Stomach (tissue), 9 donors: ENCODE measurements around the gene KCNQ1. TPM values are rescaled to one million over a fixed set of nuclear protein-coding genes. Genes with fewer than 3 reads are reported as not detected.

Source experiments
- DNase-seq, 2 donors: peaks; one replicate each; pipeline versions ENCODE4 v3.0.0 to v3.0.0-alpha.2; 2013 to 2019
- H3K27ac ChIP-seq, 5 donors: fragments of 200-600 bp in 4 of 5; sonication (generic) in 4 of 5; one replicate each; pipeline ENCODE4 v1.5.1; 2013 to 2019; ENCODE audit warnings: mild to moderate bottlenecking in 1 of 5, moderate library complexity in 1 of 5
- H3K27me3 ChIP-seq, 3 donors: fragments of 200-600 bp; sonication (generic); one replicate each; pipeline ENCODE4 v1.5.1; 2017 to 2019; ENCODE audit warnings: mixed run types in 1 of 3
- H3K36me3 ChIP-seq, 4 donors: fragments of 200-600 bp; sonication (generic); 1 replicate in 3 of 4; 2 replicates in 1 of 4; pipeline ENCODE4 v1.5.1; 2016 to 2019
- H3K4me1 ChIP-seq, 4 donors: fragments of 200-600 bp; sonication (generic); one replicate each; pipeline ENCODE4 v1.5.1; 2016 to 2019
- H3K4me3 ChIP-seq, 4 donors: fragments of 200-600 bp; sonication (generic) in 3 of 4; one replicate each; pipeline ENCODE4 v1.5.1; 2016 to 2019; ENCODE audit warnings: mild to moderate bottlenecking in 1 of 4
- H3K9me3 ChIP-seq, 4 donors: fragments of 200-600 bp; sonication (generic); one replicate each; pipeline ENCODE4 v1.5.1; 2016 to 2019
- CTCF ChIP-seq, 7 experiments: fragments of 450-650 bp in 4 of 7; fragments of 200-600 bp in 3 of 7; sonication (generic) in 3 of 7; IDR thresholded peaks; one replicate each; pipeline ENCODE4 v1.5.1; 2016 to 2019; ENCODE audit warnings: antibody characterized with exemption in 7 of 7, control low read depth in 2 of 7, mild to moderate bottlenecking in 1 of 7
- EP300 ChIP-seq: sonication (generic); formaldehyde crosslinking; IDR thresholded peaks from one replicate; pipeline ENCODE4 v1.6.1; 2017; ENCODE audit warnings: antibody characterized with exemption
- POLR2A ChIP-seq, 4 donors: fragments of 450-650 bp; IDR thresholded peaks; one replicate each; pipeline ENCODE4 v1.6.1; 2016; ENCODE audit warnings: antibody characterized with exemption in 4 of 4, control low read depth in 2 of 4, mild to moderate bottlenecking in 1 of 4, moderate library complexity in 1 of 4
- POLR2AphosphoS5 ChIP-seq, 3 donors: sonication (generic); formaldehyde crosslinking; IDR thresholded peaks; one replicate each; pipeline ENCODE4 v1.6.1; 2016; ENCODE audit warnings: antibody characterized with exemption in 3 of 3
- WGBS, 5 donors: extraction: QIAGEN DNeasy Blood & Tissue Kit in 3 of 5; methylation state at CpG; one replicate each; pipeline versions ENCODE4 v1.1.5 to v1.1.7; 2013 to 2018; 5-methylcytosine and 5-hydroxymethylcytosine counted together
- intact Hi-C: fragments of 100-400 bp; cut with DNase I; formaldehyde crosslinking; loops from one replicate; pipeline ENCODE4 v1.15.1; 2023; ENCODE audit warnings: low total_unique reads
- polyA plus RNA-seq, 3 donors: library from polyadenylated mRNA; stranded (reverse); fragments of 200-250 nt; gene quantifications; one replicate each; pipeline ENCODE4 v1.2.3, GENCODE V29; 2013
- total RNA-seq, 5 donors: library from RNA; depleted of rRNA; stranded (reverse); fragments of >200 nt; gene quantifications; one replicate each; pipeline versions ENCODE4 v1.1.0 to v1.2.3, GENCODE V29; 2014 to 2016
- donor health status: healthy with polysubstance abuse.
- donor health status: Bipolar disorder and iron deficiency.
- donor health status: healthy.

Gene KCNQ1
- total and polyA plus RNA-seq, 8 donors: 12.1 to 155 (median 49.0) TPM

- Histone ChIP-seq H3K4me3 (no peak overlapping the region), H3K9me3 (no peaks in the 10 kb centered on the region), H3K27me3 (peaks cover 0 to 50% (median 20%) of the 10 kb centered on the region in 3 donors), H3K4me1 (peaks cover 11 to 17% (median 15%) of the 10 kb centered on the region in 4 donors), H3K36me3 (no peaks in the 10 kb centered on the region), H3K27ac (no peak overlapping the region)
- intact Hi-C loops: no loop called here
- DNase-seq: peak; percentile 51 to 80
- TF ChIP-seq EP300: no peak
- TF ChIP-seq CTCF (IDR thresholded peaks at IDR 0.05): no peak
- no peak for TF ChIP-seq POLR2AphosphoS5 (IDR thresholded peaks at IDR 0.05)
- TF ChIP-seq POLR2A (IDR thresholded peaks at IDR 0.05): no peak
- WGBS, 5 donors: 45 to 65% (median 55%) methylated on average over 6 to 7 of the region's 7 CpGs
Measured at GRCh38 chr11:2860636-2861035, 415.8 kb downstream of the KCNQ1 start.

GRCh38 chr11:2862395-2863275 lies 417.8 kb downstream of the KCNQ1 start:
- no peak for DNase-seq
- H3K9me3 ChIP-seq: no peaks in the 10 kb centered on the region
- H3K27ac ChIP-seq: no peak overlapping the region
- H3K36me3 ChIP-seq: no peaks in the 10 kb centered on the region
- TF ChIP-seq POLR2A (IDR thresholded peaks at IDR 0.05) (no peak), CTCF (IDR thresholded peaks at IDR 0.05) (no peak), EP300 (no peak), POLR2AphosphoS5 (IDR thresholded peaks at IDR 0.05) (no peak)
- intact Hi-C loops: no loop called here
- peaks cover 0 to 56% (median 20%) of the 10 kb centered on the region in 3 donors for H3K27me3 ChIP-seq
- peak overlapping the region; percentile 33 to 44 (median 38) for H3K4me3 ChIP-seq
- 4 to 12% (median 8%) methylated on average over 37 to 96 of the region's 96 CpGs for WGBS, 5 donors
- H3K4me1 ChIP-seq: peaks cover 11 to 17% (median 15%) of the 10 kb centered on the region in 4 donors

- no peak overlapping the region for H3K27ac ChIP-seq
- H3K27me3 ChIP-seq: peaks cover 0 to 62% (median 22%) of the 10 kb centered on the region in 3 donors
- 73 to 90% (median 78%) methylated on average over 10 to 13 of the region's 13 CpGs for WGBS, 5 donors
- no peaks in the 10 kb centered on the region for H3K36me3 ChIP-seq
- no peak for DNase-seq
- H3K4me3 ChIP-seq: peak overlapping the region in 2 of 4 donors; percentile 36 to 41
- intact Hi-C loops: no loop called here
- peaks cover 11 to 17% (median 15%) of the 10 kb centered on the region in 4 donors for H3K4me1 ChIP-seq
- H3K9me3 ChIP-seq: no peaks in the 10 kb centered on the region
- TF ChIP-seq EP300 (no peak), POLR2AphosphoS5 (IDR thresholded peaks at IDR 0.05) (no peak), POLR2A (IDR thresholded peaks at IDR 0.05) (no peak), CTCF (IDR thresholded peaks at IDR 0.05) (no peak)
Measured at GRCh38 chr11:2863276-2863618, 418.4 kb downstream of the KCNQ1 start.

- Histone ChIP-seq H3K4me1 (peaks cover 11 to 26% (median 17%) of the 10 kb centered on the region in 4 donors), H3K27ac (no peak overlapping the region), H3K36me3 (no peaks in the 10 kb centered on the region), H3K27me3 (peaks cover 7 to 78% (median 37%) of the 10 kb centered on the region in 3 donors), H3K4me3 (no peak overlapping the region), H3K9me3 (peaks cover 0 to 8% (median 0%) of the 10 kb centered on the region in 4 donors)
- 77 to 90% (median 80%) methylated on average over 10 of the region's 10 CpGs for whole genome bisulfite sequencing, 5 donors
- TF ChIP-seq CTCF (IDR thresholded peaks at IDR 0.05) (no peak), EP300 (no peak), POLR2A (IDR thresholded peaks at IDR 0.05) (no peak), POLR2AphosphoS5 (IDR thresholded peaks at IDR 0.05) (no peak)
- intact Hi-C loops: no loop called here
- no peak for DNase-seq
Measured at GRCh38 chr11:2864901-2865300, 420.1 kb downstream of the KCNQ1 start.
